Activated naive CD4-positive, alpha-beta T cell treated with anti-CD3 and anti-CD28 coated beads for 36 hours (primary cell): ENCODE data around the gene ANO2. TPM values are rescaled to one million over a fixed set of nuclear protein-coding genes. Genes with fewer than 3 reads are reported as not detected.

Experiments
- CTCF ChIA-PET: fragments of 350-600 bp; sonication (Branson Sonifier 250); formaldehyde crosslinking; loops from one replicate; lab custom pipeline; 2021; ENCODE audit warnings: antibody characterized with exemption; lab: Charles Lee
- DNase-seq: peaks from one replicate; pipeline ENCODE4 v3.0.0-alpha.2; 2020
- H3K27ac Mint-ChIP-seq: one replicate; pipeline ENCODE4 v1.8.0; 2021; ENCODE audit warnings: mild to moderate bottlenecking, mixed read lengths
- H3K27me3 Mint-ChIP-seq: one replicate; pipeline ENCODE4 v1.8.0; 2021; ENCODE audit warnings: low read depth, mixed read lengths
- H3K36me3 Mint-ChIP-seq: one replicate; pipeline ENCODE4 v1.8.0; 2021; ENCODE audit warnings: low read depth, mixed read lengths
- H3K4me1 Mint-ChIP-seq: one replicate; pipeline ENCODE4 v1.8.0; 2021; ENCODE audit warnings: low read depth, mixed read lengths
- H3K4me3 Mint-ChIP-seq: one replicate; pipeline ENCODE4 v1.8.0; 2021; ENCODE audit warnings: mild to moderate bottlenecking, moderate library complexity, mixed read lengths
- H3K9me3 Mint-ChIP-seq: one replicate; pipeline ENCODE4 v1.8.0; 2021; ENCODE audit warnings: mixed read lengths
- intact Hi-C: fragments of 100-400 bp; cut with micrococcal nuclease; formaldehyde crosslinking; loops from one replicate; pipeline ENCODE4 v1.15.1; 2023
- total RNA-seq, 2 experiments: library from RNA; stranded (reverse); gene quantifications; one replicate each; pipeline ENCODE4 v1.2.3, GENCODE V29; 2021

Gene ANO2
- total RNA-seq, 2 experiments from 2014 or later = not detected

DNA sequence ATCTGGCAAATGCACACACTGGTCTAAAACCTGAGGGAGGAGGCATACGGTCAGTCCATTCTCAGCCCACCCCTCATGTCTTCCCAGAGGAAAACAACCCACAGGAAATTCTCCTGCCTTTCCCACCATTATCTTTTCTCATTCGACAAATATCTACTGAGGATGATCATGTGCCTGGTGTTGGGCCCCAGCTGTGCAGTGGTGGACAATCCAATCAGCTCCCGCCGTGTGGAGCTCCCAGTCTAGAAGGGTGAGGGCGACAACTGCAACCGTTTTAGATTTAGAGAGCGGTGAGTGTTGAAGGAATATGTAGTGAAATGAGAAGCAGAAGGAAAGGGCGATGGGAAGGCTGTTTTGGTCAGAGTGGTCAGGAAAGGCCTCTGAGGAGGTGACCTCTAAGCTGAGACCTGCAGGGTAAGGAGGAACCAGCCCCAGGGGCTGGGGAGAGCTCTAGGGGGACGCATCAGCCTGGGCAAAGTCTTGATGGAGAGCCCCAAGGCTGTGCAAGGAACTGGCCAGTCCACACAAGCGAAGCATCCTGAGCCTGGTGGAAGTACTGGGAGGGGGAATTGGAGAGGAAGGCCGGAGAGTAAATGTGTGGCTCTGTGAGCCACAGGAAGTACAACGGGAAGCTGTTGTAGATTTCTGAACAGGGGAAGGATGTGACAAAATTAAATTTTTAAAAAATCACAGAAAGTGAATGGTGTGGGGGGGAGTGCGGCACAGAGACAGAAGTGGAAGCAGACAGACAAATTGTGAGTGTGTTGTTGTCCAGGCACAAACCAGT lies 320.4 kb downstream of the ANO2 start:
- no peak overlapping the region for H3K27ac Mint-ChIP-seq
- CTCF ChIA-PET = no interaction called here
- H3K4me1 Mint-ChIP-seq = no peaks in the 10 kb centered on the region
- H3K4me3 Mint-ChIP-seq = no peak overlapping the region
- no peak for DNase-seq
- peaks cover 12% of the 10 kb centered on the region for H3K27me3 Mint-ChIP-seq
- no peaks in the 10 kb centered on the region for H3K36me3 Mint-ChIP-seq
- H3K9me3 Mint-ChIP-seq = no peaks in the 10 kb centered on the region
- intact Hi-C loops = no loop called here

DNA sequence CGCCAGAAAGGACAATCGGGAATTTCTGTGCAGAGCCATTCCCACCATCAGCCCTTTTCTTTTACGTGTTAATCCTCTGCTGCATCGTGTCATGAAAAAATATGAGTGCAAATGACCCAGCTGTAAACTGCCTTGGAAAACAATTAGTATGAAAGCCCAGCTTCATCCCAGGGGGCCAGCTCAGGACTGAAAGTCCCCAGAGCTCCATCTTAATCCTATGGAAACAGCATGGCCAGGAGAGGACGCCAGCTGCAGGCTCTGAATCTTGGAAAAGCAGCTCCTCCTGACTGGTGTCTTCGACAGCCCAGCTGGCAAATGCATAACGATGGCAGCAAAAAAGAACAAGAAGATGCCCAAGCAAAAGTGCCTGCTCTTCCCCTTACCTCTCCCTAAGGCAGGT lies 321.6 kb downstream of the ANO2 start:
- H3K9me3 Mint-ChIP-seq = no peaks in the 10 kb centered on the region
- H3K27ac Mint-ChIP-seq = no peak overlapping the region
- intact Hi-C loops = no loop called here
- no peak overlapping the region for H3K4me3 Mint-ChIP-seq
- H3K36me3 Mint-ChIP-seq = no peaks in the 10 kb centered on the region
- CTCF ChIA-PET = no interaction called here
- DNase-seq = no peak
- H3K4me1 Mint-ChIP-seq = no peaks in the 10 kb centered on the region
- peaks cover 12% of the 10 kb centered on the region for H3K27me3 Mint-ChIP-seq

DNA sequence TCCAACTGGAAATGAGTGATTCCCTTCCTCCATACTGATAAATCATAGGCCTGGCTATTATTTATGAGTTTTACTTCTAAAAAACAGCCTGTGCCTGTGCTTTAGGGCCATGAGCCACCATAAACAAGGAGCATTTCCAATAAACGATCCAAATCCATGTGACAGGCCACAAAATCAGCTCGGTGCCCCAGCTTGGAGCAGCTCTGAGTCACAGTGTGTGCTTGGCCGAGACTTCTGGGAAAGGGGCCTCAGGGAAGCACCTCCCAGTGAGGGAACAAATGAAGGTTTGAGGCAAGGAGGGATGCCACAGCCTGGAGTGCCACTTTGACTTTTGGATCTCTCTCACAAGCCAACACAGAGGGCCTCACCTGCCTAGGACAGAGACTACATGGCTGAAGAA lies 322.8 kb downstream of the ANO2 start:
- CTCF ChIA-PET = no interaction called here
- Mint-ChIP-seq H3K27ac (no peak overlapping the region), H3K4me1 (no peaks in the 10 kb centered on the region), H3K4me3 (no peak overlapping the region), H3K27me3 (peaks cover 12% of the 10 kb centered on the region), H3K9me3 (no peaks in the 10 kb centered on the region), H3K36me3 (no peaks in the 10 kb centered on the region)
- no peak for DNase-seq
- intact Hi-C loops = no loop called here

DNA sequence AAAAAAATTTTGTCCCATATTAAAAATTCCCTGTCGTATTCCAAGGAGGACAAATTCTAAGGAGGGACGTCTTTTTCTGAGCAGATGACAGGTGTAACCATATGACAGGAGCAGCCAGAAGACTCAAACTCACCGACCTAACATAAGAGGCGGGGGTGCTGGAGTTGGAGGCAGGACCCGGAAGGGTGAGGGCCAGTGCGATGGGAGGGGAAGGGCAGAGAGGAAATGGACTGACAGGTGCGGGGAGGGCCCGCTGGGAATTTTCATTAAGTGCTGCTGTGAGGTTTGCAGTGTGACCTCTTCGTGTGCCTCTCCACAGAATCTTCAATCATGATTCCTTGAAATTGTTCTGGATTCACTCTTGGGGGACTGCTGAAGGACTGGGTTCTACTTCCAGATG lies 323.7 kb downstream of the ANO2 start:
- peaks cover 12% of the 10 kb centered on the region for H3K27me3 Mint-ChIP-seq
- H3K4me1 Mint-ChIP-seq = no peaks in the 10 kb centered on the region
- no peak for DNase-seq
- no peaks in the 10 kb centered on the region for H3K9me3 Mint-ChIP-seq
- no peaks in the 10 kb centered on the region for H3K36me3 Mint-ChIP-seq
- CTCF ChIA-PET = no interaction called here
- intact Hi-C loops = no loop called here
- no peak overlapping the region for H3K4me3 Mint-ChIP-seq
- no peak overlapping the region for H3K27ac Mint-ChIP-seq

DNA sequence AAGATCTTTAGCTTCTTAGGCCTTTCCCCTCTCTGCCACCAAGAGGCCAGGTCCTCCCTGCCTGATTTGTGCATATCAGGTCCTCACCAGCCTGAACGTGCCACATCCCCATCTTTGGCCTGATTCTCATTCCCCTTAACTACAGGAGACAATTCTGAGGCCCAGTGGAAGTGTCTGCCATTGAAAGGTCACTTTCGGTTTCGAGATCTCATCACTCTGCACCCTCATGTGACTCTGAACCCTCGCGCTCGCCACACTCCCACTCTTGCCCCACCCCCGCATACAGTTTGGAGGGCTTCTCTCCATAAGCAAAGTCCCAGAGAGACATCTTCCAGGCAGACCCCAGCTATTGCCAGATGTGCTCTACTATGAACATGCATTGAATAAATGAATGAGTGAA lies 324.2 kb downstream of the ANO2 start:
- no peaks in the 10 kb centered on the region for H3K4me1 Mint-ChIP-seq
- no peak for DNase-seq
- peaks cover 12% of the 10 kb centered on the region for H3K27me3 Mint-ChIP-seq
- no peaks in the 10 kb centered on the region for H3K36me3 Mint-ChIP-seq
- H3K9me3 Mint-ChIP-seq = no peaks in the 10 kb centered on the region
- intact Hi-C loops = no loop called here
- no peak overlapping the region for H3K4me3 Mint-ChIP-seq
- CTCF ChIA-PET = no interaction called here
- no peak overlapping the region for H3K27ac Mint-ChIP-seq

DNA sequence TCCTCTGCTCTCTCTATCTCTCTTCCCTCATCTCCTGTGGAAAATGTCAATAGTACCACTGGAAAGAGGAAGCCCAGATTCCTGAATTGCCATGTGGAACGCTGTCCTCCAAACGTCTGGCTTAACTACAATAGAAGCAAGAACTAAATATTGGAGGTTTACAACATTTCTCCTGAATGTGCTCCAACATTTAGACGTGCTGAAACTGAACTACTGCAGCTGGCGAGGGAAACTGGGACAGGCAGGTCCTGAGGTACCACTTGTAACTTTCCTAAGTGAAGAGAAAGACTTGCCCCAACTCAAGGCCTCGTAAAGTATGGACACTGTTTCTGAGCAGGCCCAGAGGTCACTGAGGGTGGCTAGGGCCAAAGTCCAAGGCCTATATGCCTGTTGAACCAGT lies 325.4 kb downstream of the ANO2 start:
- H3K4me1 Mint-ChIP-seq = no peaks in the 10 kb centered on the region
- peaks cover 12% of the 10 kb centered on the region for H3K27me3 Mint-ChIP-seq
- intact Hi-C loops = no loop called here
- no peaks in the 10 kb centered on the region for H3K9me3 Mint-ChIP-seq
- no peaks in the 10 kb centered on the region for H3K36me3 Mint-ChIP-seq
- DNase-seq = no peak
- no peak overlapping the region for H3K27ac Mint-ChIP-seq
- CTCF ChIA-PET = interaction anchor here (0.8 kb wide), 1 partner anchor 346 kb away, joined by 3 read pairs; no protein-coding TSS in a partner anchor
- H3K4me3 Mint-ChIP-seq = no peak overlapping the region

DNA sequence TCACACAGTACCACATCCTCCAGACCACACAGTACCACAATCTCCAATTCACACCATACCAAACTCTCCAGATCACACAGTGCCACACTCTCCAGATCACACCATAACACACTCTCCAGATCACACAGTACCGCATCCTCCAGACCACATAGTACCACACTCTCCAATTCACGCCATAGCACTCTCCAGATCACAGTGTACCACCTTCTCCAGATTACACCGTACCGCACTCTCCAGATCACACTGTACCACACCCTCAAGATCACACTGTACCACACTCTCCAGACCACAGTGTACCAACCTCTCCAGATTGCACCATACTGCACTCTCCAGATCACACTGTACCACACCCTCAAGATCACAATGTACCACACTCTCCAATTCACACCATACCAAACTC lies 328.2 kb downstream of the ANO2 start:
- intact Hi-C loops = no loop called here
- peaks cover 7% of the 10 kb centered on the region for H3K27me3 Mint-ChIP-seq
- H3K9me3 Mint-ChIP-seq = no peaks in the 10 kb centered on the region
- DNase-seq = no peak
- H3K4me3 Mint-ChIP-seq = no peak overlapping the region
- H3K4me1 Mint-ChIP-seq = no peaks in the 10 kb centered on the region
- CTCF ChIA-PET = no interaction called here
- no peaks in the 10 kb centered on the region for H3K36me3 Mint-ChIP-seq
- no peak overlapping the region for H3K27ac Mint-ChIP-seq

DNA sequence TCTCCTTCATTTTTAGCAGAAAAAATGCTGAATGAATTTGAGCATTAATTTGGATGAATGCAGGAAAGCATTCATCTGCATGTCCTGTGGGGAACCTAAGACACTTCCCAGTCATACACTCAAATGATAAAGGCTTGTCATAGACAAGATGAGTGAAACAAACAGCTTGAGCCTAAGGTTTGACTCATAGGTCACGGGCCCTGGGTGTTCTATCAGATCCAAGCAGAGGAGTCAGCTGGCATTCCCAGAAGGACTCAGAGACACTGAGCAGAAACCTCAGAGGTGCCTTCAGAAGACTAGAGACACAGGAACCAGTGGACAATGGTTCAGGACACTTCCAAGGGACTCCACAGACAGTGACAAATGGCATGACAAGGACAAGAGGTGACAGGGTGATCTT lies 329.3 kb downstream of the ANO2 start:
- Mint-ChIP-seq H3K4me1 (no peaks in the 10 kb centered on the region), H3K27ac (no peak overlapping the region), H3K36me3 (no peaks in the 10 kb centered on the region), H3K9me3 (no peaks in the 10 kb centered on the region), H3K4me3 (no peak overlapping the region), H3K27me3 (peaks cover 2% of the 10 kb centered on the region)
- no peak for DNase-seq
- intact Hi-C loops = no loop called here
- CTCF ChIA-PET = no interaction called here

DNA sequence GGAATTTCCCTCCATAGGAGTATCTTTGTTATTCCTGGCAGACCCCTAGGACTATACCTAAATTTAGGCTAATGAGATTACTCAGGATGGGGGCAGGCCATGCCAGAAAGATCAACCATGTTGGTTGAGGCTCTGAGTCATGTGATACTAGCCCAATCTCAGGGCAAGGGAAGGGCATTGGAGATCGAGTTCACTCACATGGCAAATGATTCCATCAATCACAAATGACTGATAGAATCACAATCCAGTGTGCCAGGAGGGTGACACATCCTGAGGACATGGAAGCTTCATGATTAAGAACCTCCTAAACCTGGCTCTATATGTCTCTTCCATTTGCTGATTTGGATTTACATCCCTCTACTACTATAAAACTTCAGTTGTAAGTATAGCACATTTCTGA lies 330.8 kb downstream of the ANO2 start:
- CTCF ChIA-PET = no interaction called here
- no peak overlapping the region for H3K27ac Mint-ChIP-seq
- no peaks in the 10 kb centered on the region for H3K9me3 Mint-ChIP-seq
- peaks cover 2% of the 10 kb centered on the region for H3K27me3 Mint-ChIP-seq
- no peak overlapping the region for H3K4me3 Mint-ChIP-seq
- H3K4me1 Mint-ChIP-seq = no peaks in the 10 kb centered on the region
- H3K36me3 Mint-ChIP-seq = no peaks in the 10 kb centered on the region
- DNase-seq = no peak
- intact Hi-C loops = no loop called here

DNA sequence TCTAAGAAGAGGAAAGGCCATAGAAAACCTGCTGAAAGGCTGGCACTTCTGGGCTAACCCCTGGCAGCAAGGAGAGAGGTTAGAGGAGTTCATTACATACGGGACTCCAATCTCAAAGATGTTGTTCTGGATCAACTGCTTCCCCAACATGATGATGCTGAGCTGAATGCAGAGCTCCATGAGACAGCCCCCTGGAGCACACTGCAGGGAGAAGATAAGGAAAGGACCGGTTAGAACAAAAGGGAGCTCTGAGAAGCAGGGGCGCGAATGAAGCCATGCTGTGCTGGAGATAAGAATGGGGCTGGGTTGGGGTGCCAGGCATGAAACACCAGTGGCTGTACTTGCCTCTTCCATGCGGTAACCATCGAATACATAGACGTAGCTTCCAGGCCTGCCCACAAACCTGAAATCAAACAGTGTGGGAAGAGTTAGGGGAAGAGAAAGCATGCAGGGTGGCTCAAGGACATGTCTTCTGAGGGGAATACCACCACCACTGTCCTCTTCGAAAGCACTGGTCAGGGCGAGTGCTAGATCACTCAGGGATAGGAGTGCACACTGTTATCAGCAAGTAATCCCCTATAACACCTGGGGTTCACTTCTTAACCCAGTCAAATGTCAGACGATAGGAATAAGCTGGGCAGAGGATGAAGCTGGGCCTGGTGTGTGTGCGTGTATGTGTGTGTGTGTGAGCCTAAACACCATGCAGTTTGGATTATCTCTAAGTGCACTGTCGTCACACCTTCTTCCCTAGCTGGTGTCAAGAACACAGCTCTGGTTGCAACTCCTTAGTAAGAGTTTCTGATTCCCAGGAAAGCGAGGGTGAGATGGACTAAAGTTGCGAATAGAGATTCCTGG lies 332.3 kb downstream of the ANO2 start:
- no peak for DNase-seq
- Mint-ChIP-seq H3K36me3 (no peaks in the 10 kb centered on the region), H3K4me3 (no peak overlapping the region), H3K27me3 (peaks cover 2% of the 10 kb centered on the region), H3K4me1 (no peaks in the 10 kb centered on the region), H3K9me3 (no peaks in the 10 kb centered on the region), H3K27ac (no peak overlapping the region)
- CTCF ChIA-PET = interaction anchor here (0.6 kb wide), 1 partner anchor 108 kb away, joined by 3 read pairs; no protein-coding TSS in a partner anchor
- intact Hi-C loops = no loop called here

DNA sequence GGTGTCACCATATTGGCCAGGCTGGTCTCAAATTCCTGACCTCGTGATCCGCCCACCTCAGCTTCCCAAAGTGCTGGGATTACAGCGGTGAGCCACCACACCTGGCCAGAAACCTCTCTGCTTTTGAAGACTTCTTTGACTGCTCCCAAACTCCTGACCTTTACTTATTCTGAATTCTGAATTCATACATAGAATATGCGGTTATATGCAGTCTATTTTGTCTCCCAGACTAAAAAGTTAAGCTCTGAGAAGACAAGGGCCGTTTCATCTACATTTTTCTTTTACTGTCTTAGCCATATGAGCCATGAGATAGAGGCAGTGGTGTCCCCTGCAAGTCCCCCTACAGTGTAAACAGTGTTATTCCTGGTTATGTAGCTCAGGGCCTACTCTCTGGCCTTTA lies 333.9 kb downstream of the ANO2 start:
- CTCF ChIA-PET = no interaction called here
- intact Hi-C loops = no loop called here
- DNase-seq = no peak
- H3K4me1 Mint-ChIP-seq = no peaks in the 10 kb centered on the region
- H3K36me3 Mint-ChIP-seq = no peaks in the 10 kb centered on the region
- peaks cover 2% of the 10 kb centered on the region for H3K27me3 Mint-ChIP-seq
- H3K4me3 Mint-ChIP-seq = no peak overlapping the region
- H3K27ac Mint-ChIP-seq = no peak overlapping the region
- no peaks in the 10 kb centered on the region for H3K9me3 Mint-ChIP-seq

DNA sequence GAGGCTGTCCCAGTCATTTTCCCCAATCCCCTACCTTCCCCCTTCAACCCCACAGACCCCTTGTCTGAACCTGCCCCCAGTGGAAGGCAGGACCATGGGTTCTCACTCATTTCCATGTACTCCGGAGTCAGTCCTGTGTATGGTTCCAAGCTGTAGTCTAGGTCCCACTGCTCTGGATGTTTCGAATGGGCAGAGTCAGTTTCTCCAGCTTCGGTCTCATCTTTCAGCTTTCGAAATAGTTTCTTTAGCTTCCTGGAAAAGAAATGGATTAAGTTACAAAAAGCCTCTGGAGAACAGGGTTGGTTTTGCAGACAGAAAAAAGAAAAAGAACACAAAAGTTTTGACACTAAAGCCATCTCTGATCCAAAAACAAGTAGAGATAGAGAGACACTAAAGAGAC lies 345.7 kb downstream of the ANO2 start:
- H3K9me3 Mint-ChIP-seq = no peaks in the 10 kb centered on the region
- CTCF ChIA-PET = no interaction called here

DNA sequence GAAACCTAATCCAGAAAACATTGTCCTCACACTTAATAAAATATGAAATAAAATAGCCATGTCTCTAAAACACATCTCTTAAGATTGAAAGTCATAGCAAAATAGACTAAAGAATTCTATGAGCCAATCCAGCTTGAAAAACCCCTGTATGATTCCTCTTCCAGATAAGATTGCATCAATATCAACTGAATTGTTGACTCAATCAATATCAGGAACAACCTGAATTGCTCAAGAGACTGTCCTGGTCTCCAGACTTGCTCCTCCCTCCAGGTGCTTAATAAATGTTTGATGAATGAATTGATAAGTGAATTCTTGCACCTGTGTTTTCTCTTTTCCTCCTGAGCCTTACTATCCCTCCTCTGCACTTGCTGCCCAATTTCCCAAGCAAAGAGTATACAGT lies 351.1 kb downstream of the ANO2 start:
- no peaks in the 10 kb centered on the region for H3K9me3 Mint-ChIP-seq
- no peak overlapping the region for H3K4me3 Mint-ChIP-seq
- DNase-seq = no peak
- no peak overlapping the region for H3K27ac Mint-ChIP-seq
- intact Hi-C loops = no loop called here
- peaks cover 5% of the 10 kb centered on the region for H3K27me3 Mint-ChIP-seq
- no peaks in the 10 kb centered on the region for H3K36me3 Mint-ChIP-seq
- H3K4me1 Mint-ChIP-seq = no peaks in the 10 kb centered on the region
- CTCF ChIA-PET = no interaction called here

More for the DNA sequence above, 345.7 kb downstream of the ANO2 start:
- Mint-ChIP-seq H3K4me3 (no peak overlapping the region), H3K36me3 (no peaks in the 10 kb centered on the region), H3K4me1 (no peaks in the 10 kb centered on the region), H3K27ac (no peak overlapping the region), H3K27me3 (peaks cover 13% of the 10 kb centered on the region)
- intact Hi-C loops = no loop called here
- DNase-seq = no peak
